ENCODE data around the gene TUBB6. TPM values are rescaled to one million over a fixed set of nuclear protein-coding genes. Genes with fewer than 3 reads are reported as not detected.

TUBB6 gene
- total RNA-seq, 1 experiment from 2014 or later: 125 TPM

DNA sequence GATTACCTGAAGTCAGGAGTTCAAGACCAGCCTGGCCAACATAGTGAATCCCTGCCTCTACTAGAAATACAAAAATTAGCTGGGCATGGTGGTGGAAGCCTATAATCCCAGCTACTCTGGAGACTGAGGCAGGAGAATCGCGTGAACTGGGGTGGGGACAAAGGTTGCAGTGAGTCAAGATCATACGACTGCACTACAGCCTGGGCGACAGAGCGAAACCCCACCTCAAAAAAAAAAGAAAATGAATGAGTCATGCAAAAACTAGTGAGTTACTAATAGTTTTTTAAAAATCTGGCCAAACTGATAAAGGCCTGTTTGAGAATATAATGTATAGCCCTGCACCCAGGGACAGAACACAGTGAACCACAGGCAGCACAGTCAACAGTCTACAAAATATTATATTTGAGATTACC lies 51.5 kb downstream of the TUBB6 start:
- ATAC-seq (no peak), DNase-seq (ENCODE audit: low read depth, low spot score) (no peak)
- H3K4me1 ChIP-seq (ENCODE audit: control insufficient read depth, insufficient read depth, low read length): no peaks in the 10 kb centered on the region
- peaks cover 30% of the 10 kb centered on the region for H3K36me3 ChIP-seq (ENCODE audit: control insufficient read depth, insufficient read depth, low read length)
- TF ChIP-seq, protein P1, sequence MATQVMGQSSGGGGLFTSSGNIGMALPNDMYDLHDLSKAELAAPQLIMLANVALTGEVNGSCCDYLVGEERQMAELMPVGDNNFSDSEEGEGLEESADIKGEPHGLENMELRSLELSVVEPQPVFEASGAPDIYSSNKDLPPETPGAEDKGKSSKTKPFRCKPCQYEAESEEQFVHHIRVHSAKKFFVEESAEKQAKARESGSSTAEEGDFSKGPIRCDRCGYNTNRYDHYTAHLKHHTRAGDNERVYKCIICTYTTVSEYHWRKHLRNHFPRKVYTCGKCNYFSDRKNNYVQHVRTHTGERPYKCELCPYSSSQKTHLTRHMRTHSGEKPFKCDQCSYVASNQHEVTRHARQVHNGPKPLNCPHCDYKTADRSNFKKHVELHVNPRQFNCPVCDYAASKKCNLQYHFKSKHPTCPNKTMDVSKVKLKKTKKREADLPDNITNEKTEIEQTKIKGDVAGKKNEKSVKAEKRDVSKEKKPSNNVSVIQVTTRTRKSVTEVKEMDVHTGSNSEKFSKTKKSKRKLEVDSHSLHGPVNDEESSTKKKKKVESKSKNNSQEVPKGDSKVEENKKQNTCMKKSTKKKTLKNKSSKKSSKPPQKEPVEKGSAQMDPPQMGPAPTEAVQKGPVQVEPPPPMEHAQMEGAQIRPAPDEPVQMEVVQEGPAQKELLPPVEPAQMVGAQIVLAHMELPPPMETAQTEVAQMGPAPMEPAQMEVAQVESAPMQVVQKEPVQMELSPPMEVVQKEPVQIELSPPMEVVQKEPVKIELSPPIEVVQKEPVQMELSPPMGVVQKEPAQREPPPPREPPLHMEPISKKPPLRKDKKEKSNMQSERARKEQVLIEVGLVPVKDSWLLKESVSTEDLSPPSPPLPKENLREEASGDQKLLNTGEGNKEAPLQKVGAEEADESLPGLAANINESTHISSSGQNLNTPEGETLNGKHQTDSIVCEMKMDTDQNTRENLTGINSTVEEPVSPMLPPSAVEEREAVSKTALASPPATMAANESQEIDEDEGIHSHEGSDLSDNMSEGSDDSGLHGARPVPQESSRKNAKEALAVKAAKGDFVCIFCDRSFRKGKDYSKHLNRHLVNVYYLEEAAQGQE (IDR thresholded peaks at IDR 0.05; ENCODE audit: insufficient read depth in 1 of 2, low read depth in 2 of 2, low read length in 1 of 2): no peak
- TF ChIP-seq TCF7L2 (IDR thresholded peaks at IDR 0.05; ENCODE audit: low read depth, low read length) (no peak), SIN3A (IDR thresholded peaks at IDR 0.05; ENCODE audit: borderline replicate concordance, insufficient read depth, low read depth, low read length) (no peak), POLR2AphosphoS5 (IDR thresholded peaks at IDR 0.05; ENCODE audit: low read depth, low read length) (no peak)
- TF ChIP-seq, protein P2, sequence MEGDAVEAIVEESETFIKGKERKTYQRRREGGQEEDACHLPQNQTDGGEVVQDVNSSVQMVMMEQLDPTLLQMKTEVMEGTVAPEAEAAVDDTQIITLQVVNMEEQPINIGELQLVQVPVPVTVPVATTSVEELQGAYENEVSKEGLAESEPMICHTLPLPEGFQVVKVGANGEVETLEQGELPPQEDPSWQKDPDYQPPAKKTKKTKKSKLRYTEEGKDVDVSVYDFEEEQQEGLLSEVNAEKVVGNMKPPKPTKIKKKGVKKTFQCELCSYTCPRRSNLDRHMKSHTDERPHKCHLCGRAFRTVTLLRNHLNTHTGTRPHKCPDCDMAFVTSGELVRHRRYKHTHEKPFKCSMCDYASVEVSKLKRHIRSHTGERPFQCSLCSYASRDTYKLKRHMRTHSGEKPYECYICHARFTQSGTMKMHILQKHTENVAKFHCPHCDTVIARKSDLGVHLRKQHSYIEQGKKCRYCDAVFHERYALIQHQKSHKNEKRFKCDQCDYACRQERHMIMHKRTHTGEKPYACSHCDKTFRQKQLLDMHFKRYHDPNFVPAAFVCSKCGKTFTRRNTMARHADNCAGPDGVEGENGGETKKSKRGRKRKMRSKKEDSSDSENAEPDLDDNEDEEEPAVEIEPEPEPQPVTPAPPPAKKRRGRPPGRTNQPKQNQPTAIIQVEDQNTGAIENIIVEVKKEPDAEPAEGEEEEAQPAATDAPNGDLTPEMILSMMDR (IDR thresholded peaks at IDR 0.05): no peak
- no peaks in the 10 kb centered on the region for H3K9me3 ChIP-seq (ENCODE audit: control insufficient read depth, insufficient read depth, low read depth, low read length)
- no TSS peak for BruUV-seq (replicated peaks)
- no peak overlapping the region for H3K27ac ChIP-seq (ENCODE audit: low read length)
- intact Hi-C loops (cut with micrococcal nuclease; ENCODE audit: unreplicated experiment) (no loop called here), in situ Hi-C loops (cut with HindIII; ENCODE audit: low pct_unique_long_range_greater_than_20kb, low sequenced_read_pairs) (no loop called here)
- no peak overlapping the region for H3K4me3 ChIP-seq (ENCODE audit: low read depth in 2 of 2, low read length in 2 of 2)
- no peaks in the 10 kb centered on the region for H3K27me3 ChIP-seq (ENCODE audit: control insufficient read depth, insufficient read depth, low read length)
- POLR2A ChIA-PET: no interaction called here
- CTCF ChIA-PET: no interaction called here

DNA sequence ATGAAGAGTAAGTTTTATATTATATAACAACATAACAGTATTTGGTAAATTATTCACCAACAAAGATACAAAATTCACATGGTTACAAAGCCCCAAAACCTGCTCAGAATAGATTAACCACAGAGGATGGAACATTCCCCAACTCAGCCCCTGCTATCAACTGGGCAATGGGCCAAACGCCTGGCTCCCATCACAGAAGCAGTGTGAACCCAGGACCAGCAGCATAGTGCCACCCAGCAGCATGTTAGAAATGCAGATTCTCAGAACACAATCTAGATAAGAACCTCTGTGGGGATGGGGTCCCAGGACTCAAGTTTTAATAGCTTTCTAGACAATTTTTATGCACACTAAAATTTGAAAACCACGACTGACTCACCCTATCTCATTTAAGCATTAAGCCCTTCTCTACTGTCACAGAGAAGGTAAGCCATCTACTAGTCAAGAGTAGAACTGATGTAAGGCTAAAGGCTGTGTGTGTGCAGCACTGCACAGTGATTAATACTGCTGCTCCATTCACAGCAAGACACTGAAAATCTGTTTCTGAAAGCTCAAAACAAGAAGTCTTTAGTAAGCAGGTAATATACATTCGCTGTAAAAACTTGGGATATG lies 53.8 kb downstream of the TUBB6 start:
- no peak for ATAC-seq
- in situ Hi-C loops (cut with HindIII; ENCODE audit: low pct_unique_long_range_greater_than_20kb, low sequenced_read_pairs): no loop called here

More for the DNA sequence above, 53.8 kb downstream of the TUBB6 start:
- TF ChIP-seq TCF7L2 (IDR thresholded peaks at IDR 0.05; ENCODE audit: low read depth, low read length) (no peak), POLR2AphosphoS5 (IDR thresholded peaks at IDR 0.05; ENCODE audit: low read depth, low read length) (no peak), SIN3A (IDR thresholded peaks at IDR 0.05; ENCODE audit: borderline replicate concordance, insufficient read depth, low read depth, low read length) (no peak)
- TF ChIP-seq, protein P2 (IDR thresholded peaks at IDR 0.05): no peak
- TF ChIP-seq, protein P1 (IDR thresholded peaks at IDR 0.05; ENCODE audit: insufficient read depth in 1 of 2, low read depth in 2 of 2, low read length in 1 of 2): no peak
- no peak overlapping the region for H3K27ac ChIP-seq (ENCODE audit: low read length)
- no peak overlapping the region for H3K4me3 ChIP-seq (ENCODE audit: low read depth in 2 of 2, low read length in 2 of 2)
- POLR2A ChIA-PET: interaction anchor here (0.5 kb wide), 1 partner anchor 164 kb away, joined by 4 read pairs; no protein-coding TSS in a partner anchor
- H3K36me3 ChIP-seq (ENCODE audit: control insufficient read depth, insufficient read depth, low read length): peaks cover 24% of the 10 kb centered on the region
- H3K27me3 ChIP-seq (ENCODE audit: control insufficient read depth, insufficient read depth, low read length): no peaks in the 10 kb centered on the region
- CTCF ChIA-PET: interaction anchor here (0.6 kb wide), 1 partner anchor 562 kb away, joined by 10 read pairs; no protein-coding TSS in a partner anchor
- BruUV-seq (replicated peaks): no TSS peak
- H3K4me1 ChIP-seq (ENCODE audit: control insufficient read depth, insufficient read depth, low read length): no peaks in the 10 kb centered on the region
- no peak for DNase-seq (ENCODE audit: low read depth, low spot score)
- intact Hi-C loops (cut with micrococcal nuclease; ENCODE audit: unreplicated experiment): no loop called here
- no peaks in the 10 kb centered on the region for H3K9me3 ChIP-seq (ENCODE audit: control insufficient read depth, insufficient read depth, low read depth, low read length)

All from Panc1 (cell line).